Measurements from ENCODE around the gene CRELD1. TPM values are rescaled to one million over a fixed set of nuclear protein-coding genes. Genes with fewer than 3 reads are reported as not detected.

CRELD1 gene
- total and polyA plus RNA-seq, 9 of the 15 experiments (the other 6 are each of a cell fraction or from before 2014, with no cell fraction given) = 3.3 to 25.8 (median 16.5) TPM

GRCh38 chr3:9978710-9979305, 45.2 kb downstream of the CRELD1 start (continued):
- TF ChIP-seq RREB1 (CRISPR knock-in tag; IDR thresholded peaks at IDR 0.05) = no peak
- no peak; the same call in 1 of the 2 replicates for TF ChIP-seq MITF (IDR thresholded peaks at IDR 0.05)
- TF ChIP-seq ZNF639 (CRISPR knock-in tag; conservative IDR thresholded peaks at IDR 0.05 in 1 of 2, IDR thresholded peaks at IDR 0.05 in 1 of 2) = no peak
- no peak for TF ChIP-seq GABPA (tag; conservative IDR thresholded peaks at IDR 0.05; ENCODE audit: low read depth)
- TF ChIP-seq RNF219 (CRISPR knock-in tag; IDR thresholded peaks at IDR 0.05) = no peak
- no peak for TF ChIP-seq ATF3 (IDR thresholded peaks at IDR 0.05)
- TF ChIP-seq ATF3 (CRISPR knock-in tag; conservative IDR thresholded peaks at IDR 0.05) = no peak
- no peak for TF ChIP-seq JUNB (CRISPR knock-in tag; conservative IDR thresholded peaks at IDR 0.05)
- TF ChIP-seq TFAM (CRISPR knock-in tag; conservative IDR thresholded peaks at IDR 0.05) = no peak
